ENCODE results near the gene KIF1B. TPM values are rescaled to one million over a fixed set of nuclear protein-coding genes. Genes with fewer than 3 reads are reported as not detected.

The KIF1B gene
- total and polyA plus RNA-seq, 7 donors = 4.8 to 78.4 (median 46.4) TPM

DNA sequence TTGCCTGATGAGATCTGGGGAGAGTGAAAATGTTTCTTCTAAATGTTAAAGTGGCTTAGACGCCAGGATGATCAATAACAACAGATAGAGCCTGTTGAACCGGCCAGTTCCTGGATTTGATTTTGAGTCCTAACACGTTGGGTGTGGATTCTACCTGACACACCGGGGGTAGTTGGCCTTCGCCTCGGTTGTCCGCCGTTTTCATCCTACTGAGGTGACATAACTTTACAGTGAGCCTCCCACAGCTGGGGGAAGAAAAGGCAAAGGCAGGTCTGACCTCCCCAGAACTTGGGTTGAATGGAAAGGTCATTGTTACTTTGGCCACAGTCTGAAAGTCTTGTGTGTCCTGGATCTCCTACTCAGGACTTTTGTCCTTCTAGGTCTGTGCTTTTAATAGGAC lies 189.6 kb downstream of the KIF1B start:
- Histone ChIP-seq H3K27me3 (no peaks in the 10 kb centered on the region), H3K36me3 (peaks cover 10 to 28% (median 19%) of the 10 kb centered on the region in 4 donors), H3K9me3 (no peaks in the 10 kb centered on the region), H3K27ac (peak overlapping the region in 3 of 4 donors; percentile 88 to 93 (median 89)), H3K4me1 (peaks cover 0 to 26% (median 16%) of the 10 kb centered on the region in 4 donors), H3K4me3 (peak overlapping the region in 3 of 4 donors; percentile 76 to 95 (median 89))
- DNase-seq = no peak
- WGBS, 2 donors = 56 to 66% methylated on average over 8 of the region's 8 CpGs
- intact Hi-C loops (cut with DNase I) = no loop called here
- TF ChIP-seq, protein P1, sequence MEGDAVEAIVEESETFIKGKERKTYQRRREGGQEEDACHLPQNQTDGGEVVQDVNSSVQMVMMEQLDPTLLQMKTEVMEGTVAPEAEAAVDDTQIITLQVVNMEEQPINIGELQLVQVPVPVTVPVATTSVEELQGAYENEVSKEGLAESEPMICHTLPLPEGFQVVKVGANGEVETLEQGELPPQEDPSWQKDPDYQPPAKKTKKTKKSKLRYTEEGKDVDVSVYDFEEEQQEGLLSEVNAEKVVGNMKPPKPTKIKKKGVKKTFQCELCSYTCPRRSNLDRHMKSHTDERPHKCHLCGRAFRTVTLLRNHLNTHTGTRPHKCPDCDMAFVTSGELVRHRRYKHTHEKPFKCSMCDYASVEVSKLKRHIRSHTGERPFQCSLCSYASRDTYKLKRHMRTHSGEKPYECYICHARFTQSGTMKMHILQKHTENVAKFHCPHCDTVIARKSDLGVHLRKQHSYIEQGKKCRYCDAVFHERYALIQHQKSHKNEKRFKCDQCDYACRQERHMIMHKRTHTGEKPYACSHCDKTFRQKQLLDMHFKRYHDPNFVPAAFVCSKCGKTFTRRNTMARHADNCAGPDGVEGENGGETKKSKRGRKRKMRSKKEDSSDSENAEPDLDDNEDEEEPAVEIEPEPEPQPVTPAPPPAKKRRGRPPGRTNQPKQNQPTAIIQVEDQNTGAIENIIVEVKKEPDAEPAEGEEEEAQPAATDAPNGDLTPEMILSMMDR (IDR thresholded peaks at IDR 0.05) = no peak
- TF ChIP-seq EP300 (IDR thresholded peaks at IDR 0.05) (no peak), POLR2A (IDR thresholded peaks at IDR 0.05) (no peak), POLR2AphosphoS5 (IDR thresholded peaks at IDR 0.05) (no peak)

DNA sequence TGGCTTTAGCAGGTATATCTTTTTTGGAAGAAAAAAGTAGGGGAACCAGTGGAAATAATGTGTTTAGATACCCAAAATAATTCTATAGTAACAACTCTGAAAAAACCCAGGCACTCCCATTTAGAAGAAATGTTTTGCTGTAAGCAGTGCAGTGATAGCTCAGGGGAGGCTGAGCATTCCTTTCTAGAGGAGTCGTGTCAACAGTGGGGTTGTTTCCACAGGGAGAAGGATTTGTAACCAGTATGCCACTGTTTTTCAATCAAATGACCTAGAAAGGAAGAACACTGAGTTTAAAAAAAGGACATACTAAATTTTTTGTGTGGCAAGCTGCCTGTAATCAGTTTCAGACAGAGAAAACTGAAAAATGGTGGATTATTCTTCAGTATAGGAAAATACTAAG lies 190.9 kb downstream of the KIF1B start:
- H3K4me3 ChIP-seq = no peak overlapping the region

DNA sequence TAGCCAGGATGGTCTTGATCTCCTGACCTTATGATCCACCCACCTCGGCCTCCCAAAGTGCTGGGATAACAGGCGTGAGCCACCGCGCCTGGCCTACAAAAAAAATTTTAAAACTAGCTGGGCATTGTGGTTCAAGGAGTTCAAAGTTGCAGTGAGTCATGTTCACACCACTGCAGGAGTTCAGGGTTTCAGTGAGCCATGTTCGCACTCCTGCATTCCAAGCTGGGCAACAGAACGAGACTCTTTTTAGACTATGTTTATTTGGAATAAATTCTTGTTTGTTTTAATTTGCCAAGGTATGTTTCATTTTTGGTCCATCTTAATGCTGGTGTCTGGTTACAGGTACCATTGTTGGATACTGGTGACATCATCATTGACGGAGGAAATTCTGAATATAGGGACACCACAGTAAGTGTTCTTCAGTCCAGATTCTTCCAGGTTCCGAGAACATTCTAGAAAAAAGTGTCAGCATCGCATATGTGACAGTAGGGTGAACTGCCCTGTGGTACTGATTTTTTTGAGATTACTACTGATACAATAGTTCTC lies 192.4 kb downstream of the KIF1B start:
- H3K9me3 ChIP-seq = no peaks in the 10 kb centered on the region
- DNase-seq = no peak
- H3K4me3 ChIP-seq = no peak overlapping the region
- 96 to 97% methylated on average over 9 of the region's 9 CpGs for WGBS, 2 donors
- peaks cover 31 to 56% (median 39%) of the 10 kb centered on the region in 4 donors for H3K36me3 ChIP-seq
- intact Hi-C loops (cut with DNase I) = no loop called here
- peaks cover 0 to 24% (median 15%) of the 10 kb centered on the region in 4 donors for H3K4me1 ChIP-seq
- H3K27me3 ChIP-seq = no peaks in the 10 kb centered on the region
- H3K27ac ChIP-seq = no peak overlapping the region
- TF ChIP-seq, protein P1 (IDR thresholded peaks at IDR 0.05) = no peak
- no peak for TF ChIP-seq POLR2AphosphoS5 (IDR thresholded peaks at IDR 0.05)
- TF ChIP-seq EP300 (IDR thresholded peaks at IDR 0.05) = no peak
- TF ChIP-seq POLR2A (IDR thresholded peaks at IDR 0.05) = no peak

More for the DNA sequence above, 190.9 kb downstream of the KIF1B start:
- intact Hi-C loops (cut with DNase I) = no loop called here
- Histone ChIP-seq H3K9me3 (no peaks in the 10 kb centered on the region), H3K27me3 (no peaks in the 10 kb centered on the region), H3K27ac (peak overlapping the region in 1 of 4 donors; percentile 93), H3K36me3 (peaks cover 20 to 41% (median 28%) of the 10 kb centered on the region in 4 donors), H3K4me1 (peaks cover 0 to 26% (median 16%) of the 10 kb centered on the region in 4 donors)
- WGBS, 2 donors = 89 to 92% methylated on average over 1 of the region's 1 CpG
- TF ChIP-seq POLR2AphosphoS5 (IDR thresholded peaks at IDR 0.05) (no peak), POLR2A (IDR thresholded peaks at IDR 0.05) (no peak), EP300 (IDR thresholded peaks at IDR 0.05) (no peak)
- TF ChIP-seq, protein P1 (IDR thresholded peaks at IDR 0.05) = no peak
- no peak for DNase-seq

DNA sequence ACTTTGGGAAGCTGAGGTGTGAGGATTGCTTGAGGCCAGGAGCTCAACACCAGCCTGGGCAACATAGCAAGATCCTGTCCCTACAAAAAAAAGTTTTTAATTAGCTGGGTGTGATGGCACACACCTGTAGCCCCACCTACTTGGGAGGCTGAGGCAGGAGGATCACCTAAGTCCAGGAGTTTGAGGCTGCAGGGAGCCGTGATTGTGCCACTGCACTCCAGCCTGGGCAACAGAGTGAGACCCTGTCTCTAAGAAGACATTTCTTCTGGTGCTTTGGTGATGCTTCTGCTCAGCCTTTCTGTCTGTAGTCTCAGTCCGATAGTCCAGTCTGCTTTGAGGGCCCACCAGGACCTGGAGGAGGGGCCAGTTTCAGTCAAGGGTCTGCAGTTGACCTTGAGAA lies 196.8 kb downstream of the KIF1B start:
- H3K4me1 ChIP-seq = no peaks in the 10 kb centered on the region
- WGBS, 2 donors = 95 to 99% methylated on average over 2 of the region's 2 CpGs
- H3K4me3 ChIP-seq = no peak overlapping the region
- no peaks in the 10 kb centered on the region for H3K27me3 ChIP-seq
- no peaks in the 10 kb centered on the region for H3K9me3 ChIP-seq
- DNase-seq = no peak
- H3K36me3 ChIP-seq = peaks cover 50 to 97% (median 75%) of the 10 kb centered on the region in 4 donors
- TF ChIP-seq POLR2A (IDR thresholded peaks at IDR 0.05) = no peak
- TF ChIP-seq, protein P1 (IDR thresholded peaks at IDR 0.05) = no peak
- no peak for TF ChIP-seq POLR2AphosphoS5 (IDR thresholded peaks at IDR 0.05)
- TF ChIP-seq EP300 (IDR thresholded peaks at IDR 0.05) = no peak
- intact Hi-C loops (cut with DNase I) = no loop called here
- H3K27ac ChIP-seq = no peak overlapping the region

Data from sigmoid colon (tissue), 7 donors.